MG63 (cell line): ENCODE results near the gene SLC5A2. TPM values are rescaled to one million over a fixed set of nuclear protein-coding genes. Genes with fewer than 3 reads are reported as not detected.

ENCODE experiments used
- DNase-seq: peaks from one replicate; pipeline ENCODE4 v3.0.0-alpha.2; 2020
- H3K27me3 ChIP-seq: fragments of 250-450 bp; sonication (Bioruptor Pico); 2 replicates; pipeline ENCODE4 v1.5.1; 2020; ENCODE audit warnings: mild to moderate bottlenecking, moderate library complexity
- H3K36me3 ChIP-seq: fragments of 250-450 bp; sonication (Bioruptor Pico); 2 replicates; pipeline ENCODE4 v1.5.1; 2020; ENCODE audit warnings: mild to moderate bottlenecking, moderate library complexity
- H3K4me3 ChIP-seq: fragments of 250-450 bp; sonication (Bioruptor Pico); 2 replicates; pipeline ENCODE4 v1.5.1; 2020; ENCODE audit warnings: mild to moderate bottlenecking, moderate library complexity
- H3K9me3 ChIP-seq: fragments of 250-450 bp; sonication (Bioruptor Pico); 2 replicates; pipeline ENCODE4 v1.5.1; 2020; ENCODE audit warnings: mild to moderate bottlenecking, moderate library complexity
- total RNA-seq: library from RNA; depleted of rRNA; stranded (reverse); fragments of >200 nt; shearing (Covaris generic); gene quantifications from 2 replicates; pipeline ENCODE4 v1.2.3, GENCODE V29; 2014; ENCODE audit warnings: low replicate concordance

SLC5A2 gene
- total RNA-seq, 1 experiment from 2014 or later = not detected

DNA sequence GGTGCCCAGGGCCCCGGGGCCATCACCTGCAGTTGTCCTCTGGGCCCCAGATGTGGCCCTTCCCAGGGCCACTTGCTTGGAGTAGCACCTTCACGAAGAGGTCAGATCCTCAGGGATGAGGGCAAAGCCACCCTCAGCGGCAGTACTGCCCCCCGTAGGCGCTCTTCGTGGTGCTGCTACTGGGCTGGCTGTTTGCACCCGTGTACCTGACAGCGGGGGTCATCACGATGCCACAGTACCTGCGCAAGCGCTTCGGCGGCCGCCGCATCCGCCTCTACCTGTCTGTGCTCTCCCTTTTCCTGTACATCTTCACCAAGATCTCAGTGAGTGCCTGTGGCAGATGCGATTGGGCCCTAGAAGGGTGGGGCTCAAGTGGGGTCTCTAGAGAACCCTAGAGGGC lies 2.6 kb downstream of the SLC5A2 start:
- no peak for DNase-seq
- peaks cover 12% of the 10 kb centered on the region; the same call in 1 of the 2 replicates for H3K27me3 ChIP-seq
- H3K4me3 ChIP-seq = no peak overlapping the region
- H3K36me3 ChIP-seq = no peaks in the 10 kb centered on the region
- no peaks in the 10 kb centered on the region for H3K9me3 ChIP-seq

DNA sequence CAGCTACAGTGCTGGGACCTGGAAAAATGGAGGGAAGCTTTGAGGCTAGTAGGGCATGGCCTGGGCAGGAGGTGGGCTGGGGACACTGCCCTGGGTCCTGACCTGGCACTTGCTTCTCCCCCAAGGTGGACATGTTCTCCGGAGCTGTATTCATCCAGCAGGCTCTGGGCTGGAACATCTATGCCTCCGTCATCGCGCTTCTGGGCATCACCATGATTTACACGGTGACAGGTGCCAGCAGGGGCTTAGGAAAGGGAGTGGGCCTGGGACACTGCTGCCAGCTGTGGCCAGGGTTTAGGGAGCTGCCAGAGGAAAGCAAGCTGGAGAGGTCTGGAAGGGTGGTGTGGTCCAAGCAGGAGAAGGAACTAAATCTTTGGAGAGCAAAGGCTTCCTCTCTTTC lies 3.1 kb downstream of the SLC5A2 start:
- peaks cover 12% of the 10 kb centered on the region; the same call in 1 of the 2 replicates for H3K27me3 ChIP-seq
- no peaks in the 10 kb centered on the region for H3K36me3 ChIP-seq
- no peaks in the 10 kb centered on the region for H3K9me3 ChIP-seq
- no peak overlapping the region for H3K4me3 ChIP-seq
- no peak for DNase-seq

DNA sequence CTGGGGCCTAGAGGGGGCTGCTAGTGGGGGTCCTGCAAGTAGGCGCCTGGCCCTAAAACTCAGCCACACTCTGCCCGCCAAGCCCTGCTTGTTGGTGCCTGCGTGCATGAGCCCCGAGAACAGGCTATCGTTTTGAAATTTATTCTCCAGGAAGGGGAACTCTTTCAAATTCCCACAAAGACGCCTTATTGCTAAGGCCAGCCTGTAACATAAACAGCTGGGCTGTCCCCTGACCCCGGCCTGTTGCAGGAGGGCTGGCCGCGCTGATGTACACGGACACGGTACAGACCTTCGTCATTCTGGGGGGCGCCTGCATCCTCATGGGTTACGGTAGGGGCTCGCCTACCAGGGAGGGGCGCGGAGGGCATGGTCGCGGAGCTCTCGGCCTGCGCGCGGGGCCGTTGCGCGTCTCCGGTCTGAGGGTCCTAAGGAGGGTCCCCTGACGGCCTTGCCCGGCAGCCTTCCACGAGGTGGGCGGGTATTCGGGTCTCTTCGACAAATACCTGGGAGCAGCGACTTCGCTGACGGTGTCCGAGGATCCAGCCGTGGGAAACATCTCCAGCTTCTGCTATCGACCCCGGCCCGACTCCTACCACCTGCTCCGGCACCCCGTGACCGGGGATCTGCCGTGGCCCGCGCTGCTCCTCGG lies 4.3 kb downstream of the SLC5A2 start:
- no peaks in the 10 kb centered on the region; the same call in 1 of the 2 replicates for H3K36me3 ChIP-seq
- H3K9me3 ChIP-seq = no peaks in the 10 kb centered on the region
- H3K4me3 ChIP-seq = peak overlapping the region; percentile 41
- peaks cover 12% of the 10 kb centered on the region; the same call in 1 of the 2 replicates for H3K27me3 ChIP-seq
- DNase-seq = no peak

DNA sequence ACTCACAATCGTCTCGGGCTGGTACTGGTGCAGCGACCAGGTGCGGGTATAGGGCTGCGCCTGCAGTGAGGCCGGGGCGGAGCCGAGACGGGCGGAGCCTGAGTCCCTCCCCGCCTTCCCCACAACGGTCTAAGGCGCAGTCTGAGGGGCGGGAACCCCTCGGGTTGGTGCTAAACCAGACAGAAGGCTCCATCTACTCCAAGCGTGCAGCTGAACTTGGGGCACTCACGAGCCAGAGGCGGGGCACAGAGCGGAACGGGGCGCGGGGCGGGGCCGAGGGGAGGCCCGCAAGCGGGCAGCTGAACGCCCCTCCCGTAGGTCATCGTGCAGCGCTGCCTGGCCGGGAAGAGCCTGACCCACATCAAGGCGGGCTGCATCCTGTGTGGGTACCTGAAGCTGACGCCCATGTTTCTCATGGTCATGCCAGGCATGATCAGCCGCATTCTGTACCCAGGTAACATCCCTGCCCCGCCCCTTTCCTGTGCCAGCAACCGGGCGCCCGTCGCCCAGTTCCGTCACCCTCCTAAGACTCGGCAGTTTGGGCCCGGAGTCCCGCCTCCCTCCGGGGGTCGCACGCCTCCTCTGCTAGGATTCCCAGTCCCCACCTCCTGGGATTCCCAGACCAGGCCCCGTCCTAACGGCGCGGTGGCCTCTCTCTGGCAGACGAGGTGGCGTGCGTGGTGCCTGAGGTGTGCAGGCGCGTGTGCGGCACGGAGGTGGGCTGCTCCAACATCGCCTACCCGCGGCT lies 5.0 kb downstream of the SLC5A2 start:
- Histone ChIP-seq H3K4me3 (peak overlapping the region; percentile 41), H3K9me3 (no peaks in the 10 kb centered on the region), H3K27me3 (peaks cover 12% of the 10 kb centered on the region; the same call in 1 of the 2 replicates), H3K36me3 (peaks cover 1% of the 10 kb centered on the region; the same call in 1 of the 2 replicates)
- DNase-seq = peak; percentile 33

DNA sequence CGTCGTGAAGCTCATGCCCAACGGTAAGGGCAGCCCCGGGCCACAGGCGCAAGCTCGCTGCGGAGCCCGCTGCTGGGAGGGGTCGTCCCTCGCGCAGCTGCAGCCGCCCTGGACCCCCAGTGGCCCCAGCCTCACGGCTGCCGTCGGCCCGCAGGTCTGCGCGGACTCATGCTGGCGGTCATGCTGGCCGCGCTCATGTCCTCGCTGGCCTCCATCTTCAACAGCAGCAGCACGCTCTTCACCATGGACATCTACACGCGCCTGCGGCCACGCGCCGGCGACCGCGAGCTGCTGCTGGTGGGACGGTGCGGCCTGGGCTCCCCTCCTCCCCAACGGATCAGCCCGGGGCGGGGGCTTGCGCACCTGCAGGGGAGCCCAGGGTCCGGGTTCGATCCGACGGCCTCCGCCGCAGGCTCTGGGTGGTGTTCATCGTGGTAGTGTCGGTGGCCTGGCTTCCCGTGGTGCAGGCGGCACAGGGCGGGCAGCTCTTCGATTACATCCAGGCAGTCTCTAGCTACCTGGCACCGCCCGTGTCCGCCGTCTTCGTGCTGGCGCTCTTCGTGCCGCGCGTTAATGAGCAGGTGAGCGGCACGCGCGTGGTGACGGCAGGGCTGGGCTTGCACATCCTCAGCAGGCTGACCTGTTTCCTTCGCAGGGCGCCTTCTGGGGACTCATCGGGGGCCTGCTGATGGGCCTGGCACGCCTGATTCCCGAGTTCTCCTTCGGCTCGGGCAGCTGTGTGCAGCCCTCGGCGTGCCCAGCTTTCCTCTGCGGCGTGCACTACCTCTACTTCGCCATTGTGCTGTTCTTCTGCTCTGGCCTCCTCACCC lies 5.8 kb downstream of the SLC5A2 start:
- H3K27me3 ChIP-seq = peaks cover 12% of the 10 kb centered on the region; the same call in 1 of the 2 replicates
- H3K36me3 ChIP-seq = peaks cover 6% of the 10 kb centered on the region; the same call in 1 of the 2 replicates
- no peaks in the 10 kb centered on the region for H3K9me3 ChIP-seq
- no peak for DNase-seq
- H3K4me3 ChIP-seq = no peak overlapping the region

DNA sequence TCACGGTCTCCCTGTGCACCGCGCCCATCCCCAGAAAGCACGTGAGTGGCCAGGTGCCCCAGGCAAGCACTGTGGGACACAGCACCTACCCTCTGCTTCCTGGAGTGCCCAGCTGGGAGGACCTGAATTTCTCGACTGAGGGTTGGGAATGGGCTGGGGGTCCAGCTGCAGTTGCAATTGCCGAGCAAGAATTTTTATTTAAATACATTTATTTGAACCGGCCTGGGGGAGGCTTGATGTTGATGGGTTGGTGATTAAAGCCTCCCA lies 6.3 kb downstream of the SLC5A2 start:
- no peaks in the 10 kb centered on the region for H3K9me3 ChIP-seq
- peaks cover 9% of the 10 kb centered on the region; the same call in 1 of the 2 replicates for H3K36me3 ChIP-seq
- peaks cover 12% of the 10 kb centered on the region; the same call in 1 of the 2 replicates for H3K27me3 ChIP-seq
- H3K4me3 ChIP-seq = no peak overlapping the region
- DNase-seq = no peak

DNA sequence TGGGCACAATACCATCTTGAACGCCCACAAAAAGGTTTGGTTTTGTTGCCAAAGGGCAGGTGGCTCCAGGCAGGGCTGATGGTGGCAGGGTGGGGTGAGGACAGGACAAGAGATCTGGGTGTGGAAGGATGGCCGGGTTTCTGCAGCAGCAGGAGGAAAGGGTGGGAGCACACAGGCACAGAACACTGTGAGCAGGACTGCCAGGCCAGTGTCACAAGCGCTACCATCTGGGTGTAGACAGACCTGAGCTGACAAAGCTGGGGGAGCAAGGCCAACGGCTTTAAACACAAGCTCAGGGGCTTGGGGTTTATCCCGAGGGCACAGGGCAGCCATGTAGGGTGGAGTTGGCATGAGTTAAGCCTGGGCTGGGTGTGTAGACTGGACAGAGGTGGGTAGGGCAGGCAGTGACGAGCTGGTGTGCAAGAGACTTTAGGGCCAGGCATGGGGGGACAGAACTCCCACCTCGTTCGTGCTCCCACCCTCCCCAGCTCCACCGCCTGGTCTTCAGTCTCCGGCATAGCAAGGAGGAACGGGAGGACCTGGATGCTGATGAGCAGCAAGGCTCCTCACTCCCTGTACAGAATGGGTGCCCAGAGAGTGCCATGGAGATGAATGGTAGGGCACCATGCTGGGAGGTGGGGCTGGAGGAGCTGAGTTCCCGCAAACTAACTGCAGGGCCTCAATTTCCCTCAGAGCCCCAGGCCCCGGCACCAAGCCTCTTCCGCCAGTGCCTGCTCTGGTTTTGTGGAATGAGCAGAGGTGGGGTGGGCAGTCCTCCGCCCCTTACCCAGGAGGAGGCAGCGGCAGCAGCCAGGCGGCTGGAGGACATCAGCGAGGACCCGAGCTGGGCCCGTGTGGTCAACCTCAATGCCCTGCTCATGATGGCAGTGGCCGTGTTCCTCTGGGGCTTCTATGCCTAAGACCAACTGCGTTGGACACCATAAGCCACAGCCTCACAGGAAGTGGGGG lies 7.0 kb downstream of the SLC5A2 start:
- no peak overlapping the region for H3K4me3 ChIP-seq
- peaks cover 9% of the 10 kb centered on the region; the same call in 1 of the 2 replicates for H3K36me3 ChIP-seq
- DNase-seq = no peak
- no peaks in the 10 kb centered on the region for H3K9me3 ChIP-seq
- H3K27me3 ChIP-seq = peaks cover 12% of the 10 kb centered on the region; the same call in 1 of the 2 replicates

DNA sequence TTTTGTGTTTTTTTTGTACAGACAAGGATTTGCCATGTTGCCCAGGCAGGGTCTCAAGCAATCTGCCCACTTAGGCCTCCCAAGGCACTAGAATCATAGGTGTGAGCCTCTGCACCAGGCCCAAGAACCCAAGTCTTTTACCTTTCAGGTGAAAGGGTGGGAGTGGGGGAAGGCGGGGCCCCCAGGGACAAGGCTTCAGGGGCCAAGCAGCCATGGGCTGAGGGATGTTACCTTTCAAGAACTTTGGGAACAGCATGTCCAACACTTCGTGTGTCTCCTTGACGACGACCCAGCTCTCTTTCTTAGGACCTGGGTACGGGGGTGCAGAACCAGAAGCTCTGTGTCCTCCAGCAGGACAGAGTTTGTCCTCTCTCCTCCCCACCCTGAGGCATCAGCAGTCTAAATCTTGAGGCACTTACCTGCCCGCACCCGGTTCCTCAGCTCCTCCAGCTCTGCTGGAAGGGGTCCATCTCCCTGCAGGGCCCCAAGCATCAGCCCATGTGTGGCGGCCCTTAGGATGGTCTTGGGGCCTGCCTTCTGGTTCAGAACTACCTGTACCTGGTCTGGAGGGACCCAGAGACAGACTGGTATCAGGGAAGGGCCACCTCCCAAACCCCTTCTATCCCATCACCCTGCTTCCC lies 9.0 kb downstream of the SLC5A2 start:
- Histone ChIP-seq H3K4me3 (no peak overlapping the region), H3K27me3 (peaks cover 12% of the 10 kb centered on the region; the same call in 1 of the 2 replicates), H3K9me3 (no peaks in the 10 kb centered on the region), H3K36me3 (peaks cover 9% of the 10 kb centered on the region; the same call in 1 of the 2 replicates)
- no peak for DNase-seq

DNA sequence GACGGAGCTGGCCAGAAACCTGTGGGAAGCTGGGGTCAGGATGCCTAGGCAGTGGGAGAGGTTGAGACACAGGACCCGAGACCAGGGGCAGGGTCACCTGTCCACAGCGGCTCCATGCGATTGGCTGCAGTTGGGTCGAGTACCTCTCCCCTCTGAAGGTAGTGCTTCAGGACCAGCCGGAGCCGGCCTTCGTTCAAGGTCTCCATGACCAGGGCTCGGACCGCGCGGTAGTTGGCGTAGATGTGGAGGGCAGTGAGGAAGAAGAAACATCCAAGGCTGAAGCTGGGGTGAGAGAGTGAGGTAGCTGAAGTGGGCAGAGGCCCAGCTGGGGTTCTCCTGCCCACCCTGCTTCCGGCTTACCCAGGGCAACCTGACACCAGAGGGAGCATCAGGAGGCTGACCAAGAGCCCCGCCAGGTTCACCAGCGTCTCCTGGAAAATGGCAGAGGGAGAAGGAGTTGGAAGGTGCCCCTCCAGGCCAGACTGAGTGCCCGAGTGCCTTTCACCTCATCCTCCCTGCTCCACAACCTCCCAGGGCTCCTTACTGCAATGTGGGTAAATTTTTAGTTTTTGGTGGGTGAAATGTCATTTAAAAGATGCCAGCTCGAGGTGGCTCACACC lies 10.7 kb downstream of the SLC5A2 start:
- no peak for DNase-seq
- Histone ChIP-seq H3K9me3 (no peaks in the 10 kb centered on the region), H3K27me3 (peaks cover 2% of the 10 kb centered on the region; the same call in 1 of the 2 replicates), H3K36me3 (peaks cover 12% of the 10 kb centered on the region), H3K4me3 (no peak overlapping the region)

DNA sequence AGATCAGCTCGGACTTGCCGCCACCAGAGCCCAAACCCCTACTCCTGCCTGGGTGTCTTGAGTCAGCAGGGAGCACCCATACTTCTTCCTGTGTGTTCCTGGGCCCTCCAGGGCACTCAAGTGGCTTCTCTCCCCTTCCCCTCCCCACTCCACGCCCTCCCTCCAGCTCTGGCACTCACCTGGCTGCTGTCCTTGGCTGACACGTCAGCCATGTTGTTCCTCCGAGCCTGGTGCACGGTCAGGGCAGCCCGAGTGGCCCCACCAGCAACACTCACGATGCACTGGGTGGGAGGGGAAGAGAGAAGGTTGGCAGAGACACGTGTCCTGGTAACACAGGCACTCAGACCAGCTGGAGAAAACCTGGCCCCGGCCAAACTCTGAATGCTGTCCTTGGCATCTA lies 13.7 kb downstream of the SLC5A2 start:
- Histone ChIP-seq H3K4me3 (no peak overlapping the region), H3K9me3 (no peaks in the 10 kb centered on the region), H3K36me3 (peaks cover 29% of the 10 kb centered on the region), H3K27me3 (no peaks in the 10 kb centered on the region)
- no peak for DNase-seq

DNA sequence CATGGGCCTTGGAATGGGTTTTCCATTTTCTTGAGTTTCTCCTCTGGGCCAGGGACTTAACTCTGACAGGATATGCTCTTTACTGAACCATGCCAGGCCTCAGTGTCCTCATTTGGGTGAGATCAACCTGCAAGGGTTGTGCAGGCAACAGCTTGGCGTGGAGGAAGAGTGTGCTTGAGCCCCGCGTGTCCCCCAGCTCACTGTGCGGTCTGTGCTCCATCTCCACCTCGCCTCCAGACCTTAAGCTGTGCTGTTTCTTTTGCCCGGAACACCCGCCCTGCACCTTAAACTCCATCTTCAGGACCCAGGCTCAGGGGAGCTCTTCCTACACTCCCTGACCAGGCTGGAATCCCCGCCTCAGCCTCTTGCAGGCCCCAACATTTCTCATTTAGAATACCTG lies 15.6 kb downstream of the SLC5A2 start:
- Histone ChIP-seq H3K9me3 (no peaks in the 10 kb centered on the region), H3K27me3 (no peaks in the 10 kb centered on the region), H3K36me3 (peaks cover 27% of the 10 kb centered on the region), H3K4me3 (no peak overlapping the region)
- DNase-seq = no peak

DNA sequence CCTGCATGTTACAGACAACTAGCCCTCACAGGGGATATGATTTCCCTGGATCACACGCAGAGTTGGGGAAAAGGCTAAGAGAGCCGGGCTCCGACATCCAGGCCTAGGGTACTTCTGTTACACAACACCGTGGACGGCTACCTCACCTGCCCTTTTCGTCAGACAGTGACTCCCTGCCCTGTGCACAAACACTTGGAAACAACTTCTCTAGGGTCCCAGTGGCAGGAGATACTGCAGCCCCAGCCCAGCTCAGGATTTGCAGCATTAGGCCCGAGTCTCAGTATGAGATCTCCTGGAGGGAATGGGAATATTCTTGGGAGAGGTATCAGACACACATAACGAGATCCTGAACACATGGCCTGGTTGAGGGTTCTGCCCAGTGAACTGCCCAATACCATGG lies 17.0 kb downstream of the SLC5A2 start:
- Histone ChIP-seq H3K4me3 (no peak overlapping the region), H3K36me3 (peaks cover 26% of the 10 kb centered on the region), H3K27me3 (no peaks in the 10 kb centered on the region), H3K9me3 (no peaks in the 10 kb centered on the region)
- DNase-seq = no peak

DNA sequence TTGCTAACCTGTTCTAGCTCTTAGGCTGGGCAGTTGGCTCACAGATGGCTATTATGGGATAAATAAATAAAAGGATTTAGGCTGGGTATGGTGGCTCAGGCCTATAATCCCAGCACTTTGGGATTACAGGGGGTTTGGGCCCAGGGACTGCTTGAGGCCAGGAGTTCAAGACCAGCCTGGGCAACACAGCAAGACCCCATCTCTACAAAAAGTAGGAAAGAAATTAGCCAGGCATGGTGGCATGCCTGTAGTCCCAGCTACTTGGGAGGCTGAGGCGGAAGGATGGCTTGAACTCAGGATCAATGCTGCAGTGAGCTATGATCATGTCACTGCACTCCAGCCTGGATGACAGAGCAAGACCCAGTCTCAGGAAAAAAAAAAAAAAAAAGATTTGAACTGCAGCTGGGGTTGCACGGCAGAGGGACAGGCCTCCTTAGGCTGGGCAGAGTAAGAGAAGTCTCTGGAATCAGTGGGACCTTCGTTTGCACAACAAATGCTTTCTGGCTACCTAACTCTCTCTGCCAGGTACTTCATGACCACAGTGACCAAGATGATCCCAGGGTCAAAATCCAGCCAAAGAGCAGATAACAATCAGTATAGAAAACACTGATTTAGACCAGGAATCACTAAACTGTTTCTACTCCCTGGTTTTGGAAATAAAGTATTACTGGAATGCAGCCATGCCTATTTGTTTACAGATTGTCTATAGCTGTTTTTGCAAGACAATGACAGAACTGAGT lies 18.5 kb downstream of the SLC5A2 start:
- Histone ChIP-seq H3K4me3 (no peak overlapping the region), H3K27me3 (no peaks in the 10 kb centered on the region), H3K36me3 (peaks cover 36% of the 10 kb centered on the region), H3K9me3 (no peaks in the 10 kb centered on the region)
- no peak for DNase-seq

DNA sequence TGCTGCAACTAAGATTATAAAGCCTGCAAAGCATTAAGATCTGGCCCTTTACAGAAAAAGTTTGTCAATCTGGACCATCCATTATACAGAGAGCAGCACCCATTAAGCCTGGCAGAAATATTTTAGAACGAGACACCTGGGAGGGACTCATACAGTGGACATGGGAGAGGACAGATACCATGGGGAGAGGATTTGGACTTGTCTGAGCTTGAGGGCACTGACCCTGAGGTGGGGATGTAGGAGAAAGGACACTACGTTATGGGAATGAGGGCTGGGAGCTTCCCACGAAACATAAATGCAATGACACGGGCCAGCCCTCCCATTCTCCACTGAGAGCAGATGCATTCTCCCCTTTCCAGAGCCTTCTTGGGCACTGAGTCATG lies 19.0 kb downstream of the SLC5A2 start:
- H3K27me3 ChIP-seq = no peaks in the 10 kb centered on the region
- DNase-seq = no peak
- H3K36me3 ChIP-seq = peaks cover 38% of the 10 kb centered on the region
- H3K9me3 ChIP-seq = no peaks in the 10 kb centered on the region
- no peak overlapping the region for H3K4me3 ChIP-seq

DNA sequence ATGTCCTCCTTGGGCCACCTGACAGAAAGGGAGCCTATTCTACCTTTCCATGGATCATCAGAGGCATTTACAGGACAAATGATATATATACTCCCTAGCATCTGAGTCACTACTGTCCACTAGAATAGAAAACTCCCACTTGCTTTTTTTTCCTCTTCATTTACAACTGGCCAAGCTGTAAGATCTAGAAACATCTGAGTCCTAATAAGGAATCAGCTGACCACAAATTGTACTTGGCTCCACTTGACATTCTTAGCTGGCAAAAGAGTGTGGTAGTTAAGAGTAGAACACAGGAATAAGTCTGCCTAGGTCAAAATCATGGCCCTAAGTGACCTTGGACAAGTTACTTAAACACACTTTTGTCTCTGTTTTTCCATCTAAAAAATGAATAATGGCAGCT lies 20.1 kb downstream of the SLC5A2 start:
- no peaks in the 10 kb centered on the region for H3K9me3 ChIP-seq
- H3K4me3 ChIP-seq = no peak overlapping the region
- no peak for DNase-seq
- no peaks in the 10 kb centered on the region for H3K27me3 ChIP-seq
- H3K36me3 ChIP-seq = peaks cover 41% of the 10 kb centered on the region
